Pulmonary artery endothelial cell (primary cell): ENCODE results near the gene NFATC3. TPM values are rescaled to one million over a fixed set of nuclear protein-coding genes. Genes with fewer than 3 reads are reported as not detected.

Source experiments
- DNase-seq: peaks from one replicate; pipeline ENCODE4 v3.0.0-alpha.2; 2011; ENCODE audit warnings: low read depth, low spot score
- total RNA-seq: library from RNA; depleted of rRNA; stranded (reverse); fragments of >200 nt; gene quantifications from 2 replicates; pipeline ENCODE4 v1.2.3, GENCODE V29; 2014

Gene NFATC3
- total RNA-seq, 1 donor from 2014 or later: 11.0 TPM

DNA sequence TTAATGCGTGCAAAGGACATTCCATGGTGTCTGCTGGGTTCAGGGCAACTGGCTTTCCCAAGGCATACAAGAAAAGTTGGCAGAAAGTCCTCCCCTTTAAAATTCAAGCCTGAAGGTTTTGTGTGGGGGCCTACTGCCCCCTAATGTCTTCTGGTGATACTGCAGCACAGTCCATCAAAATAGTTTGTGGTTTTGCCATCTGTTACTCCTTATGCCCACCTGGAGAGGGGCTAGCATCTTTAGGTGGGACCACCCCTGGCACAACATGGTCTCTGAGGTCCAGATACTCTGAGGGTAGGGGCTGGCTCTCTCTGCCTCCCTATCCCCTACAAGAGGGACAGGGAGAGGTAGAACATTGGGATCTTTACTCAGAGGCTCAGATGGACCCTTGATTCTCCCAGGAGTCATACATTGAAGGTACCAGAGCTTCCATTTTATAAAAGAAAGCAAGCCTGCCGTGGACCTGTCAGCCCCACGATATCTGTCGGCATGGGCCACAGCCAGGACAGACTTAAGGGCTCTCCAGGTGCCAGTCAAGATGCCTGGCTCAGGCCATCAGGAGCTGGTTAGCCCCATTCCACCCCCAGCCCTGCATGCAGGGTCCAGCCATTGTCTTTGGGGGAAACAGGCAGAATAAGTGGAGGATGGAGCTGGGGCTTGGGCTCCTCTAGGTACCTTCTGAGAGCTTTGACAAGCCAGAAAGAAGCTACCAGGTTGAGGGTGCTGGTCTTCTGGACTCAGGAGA is 144.4 kb downstream of the NFATC3 start:
- no peak for DNase-seq

GRCh38 chr16:68230176-68230571 is 145.0 kb downstream of the NFATC3 start:
- no peak for DNase-seq

- DNase-seq: no peak
These were observed 145.8 kb downstream of the NFATC3 start for GRCh38 chr16:68230956-68231355.

- no peak for DNase-seq
These were observed 146.4 kb downstream of the NFATC3 start for GRCh38 chr16:68231384-68232136.

- DNase-seq: no peak
These were observed 147.2 kb downstream of the NFATC3 start for GRCh38 chr16:68232335-68232734.

GRCh38 chr16:68233085-68233834 is 148.1 kb downstream of the NFATC3 start:
- DNase-seq: no peak

- DNase-seq: no peak
These were observed 148.6 kb downstream of the NFATC3 start for GRCh38 chr16:68233835-68234187.

DNA sequence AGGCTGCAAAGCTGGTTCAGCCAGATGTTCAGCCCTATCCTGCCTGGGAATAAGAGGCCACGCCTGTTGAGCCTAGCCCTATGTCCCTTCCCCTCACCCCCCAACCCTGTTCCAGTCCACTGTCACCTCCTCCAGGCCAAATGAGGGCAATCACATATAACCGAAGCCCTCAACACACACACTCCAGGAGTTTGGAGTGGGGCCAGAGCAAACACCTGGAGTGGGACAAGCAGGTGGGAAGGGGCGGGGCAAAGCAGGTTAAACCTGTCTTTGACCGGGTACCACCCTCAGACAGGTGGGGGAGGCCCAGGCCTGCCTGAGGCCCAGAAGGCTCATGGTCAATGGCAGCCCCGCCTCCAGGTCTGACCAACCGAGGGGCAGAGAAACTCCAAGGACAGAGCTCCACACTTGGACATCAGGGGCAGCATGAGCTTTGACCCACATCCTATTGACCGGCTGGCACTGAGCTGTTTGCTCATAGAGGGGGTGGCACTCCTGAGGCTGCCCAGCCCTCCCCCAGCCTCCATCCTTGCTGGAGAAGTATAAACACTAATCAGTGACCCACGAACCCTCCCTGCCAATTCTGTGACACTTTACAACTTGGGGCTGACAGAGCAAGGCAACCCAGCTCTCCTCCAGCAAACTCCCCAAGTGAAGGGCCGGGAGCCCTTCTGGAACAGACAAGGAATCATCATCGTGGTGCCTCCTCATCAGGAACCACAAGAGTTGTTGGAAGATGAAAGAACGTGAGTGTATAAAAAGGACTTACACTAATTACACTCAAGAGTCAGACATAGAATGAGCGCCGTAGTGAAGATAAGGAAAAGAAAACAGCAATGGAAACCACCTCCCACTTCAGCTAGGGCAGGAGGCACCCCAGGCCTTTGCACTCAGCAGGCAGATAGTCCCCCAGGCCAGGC is 149.3 kb downstream of the NFATC3 start:
- DNase-seq: no peak

DNA sequence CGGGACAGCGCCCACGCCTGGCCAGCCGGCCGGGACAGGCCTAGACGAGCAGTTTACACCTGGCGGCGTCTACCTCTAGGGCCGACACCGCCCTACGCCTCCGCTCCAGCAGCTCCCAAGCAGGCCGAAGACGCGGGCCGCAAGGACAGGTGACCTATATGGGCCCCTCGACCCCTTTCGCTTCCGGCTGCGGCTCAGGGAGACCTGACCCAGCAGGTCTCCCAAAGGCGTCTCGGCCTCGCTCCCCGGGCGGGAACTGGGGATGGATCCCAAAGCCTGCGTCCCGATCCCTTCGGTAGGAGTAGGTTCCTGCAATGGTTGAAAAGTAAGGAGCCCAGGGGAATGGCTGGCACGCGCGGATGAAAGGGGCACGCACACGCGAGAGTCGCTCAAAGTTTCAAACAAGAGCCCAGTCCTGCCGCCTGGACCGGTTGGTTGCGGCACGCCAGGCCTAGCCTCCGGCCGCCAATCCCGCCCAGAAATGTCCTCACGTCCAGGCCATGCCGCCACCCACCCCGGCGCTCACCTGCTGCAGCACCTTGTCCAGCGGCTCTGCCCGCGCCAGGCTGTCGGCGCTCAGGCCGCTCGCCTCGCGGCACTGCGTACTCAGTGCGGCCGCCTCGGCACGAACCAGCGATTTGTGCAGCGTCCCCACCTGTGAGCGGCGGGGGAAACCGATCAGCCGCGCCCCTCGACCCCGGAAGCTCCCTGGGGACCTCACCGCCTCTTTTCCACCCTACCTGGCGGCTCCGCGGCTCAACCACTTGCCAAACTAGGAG is 150.1 kb downstream of the NFATC3 start:
- no peak for DNase-seq

- DNase-seq: no peak
These were observed 150.6 kb downstream of the NFATC3 start, which contains the start of gene ESRP2 for GRCh38 chr16:68235887-68236136. Gene ESRP2 (minus strand): TSS chr16:68236127. CDS start chr16:68236045, 82 bp downstream.

DNA sequence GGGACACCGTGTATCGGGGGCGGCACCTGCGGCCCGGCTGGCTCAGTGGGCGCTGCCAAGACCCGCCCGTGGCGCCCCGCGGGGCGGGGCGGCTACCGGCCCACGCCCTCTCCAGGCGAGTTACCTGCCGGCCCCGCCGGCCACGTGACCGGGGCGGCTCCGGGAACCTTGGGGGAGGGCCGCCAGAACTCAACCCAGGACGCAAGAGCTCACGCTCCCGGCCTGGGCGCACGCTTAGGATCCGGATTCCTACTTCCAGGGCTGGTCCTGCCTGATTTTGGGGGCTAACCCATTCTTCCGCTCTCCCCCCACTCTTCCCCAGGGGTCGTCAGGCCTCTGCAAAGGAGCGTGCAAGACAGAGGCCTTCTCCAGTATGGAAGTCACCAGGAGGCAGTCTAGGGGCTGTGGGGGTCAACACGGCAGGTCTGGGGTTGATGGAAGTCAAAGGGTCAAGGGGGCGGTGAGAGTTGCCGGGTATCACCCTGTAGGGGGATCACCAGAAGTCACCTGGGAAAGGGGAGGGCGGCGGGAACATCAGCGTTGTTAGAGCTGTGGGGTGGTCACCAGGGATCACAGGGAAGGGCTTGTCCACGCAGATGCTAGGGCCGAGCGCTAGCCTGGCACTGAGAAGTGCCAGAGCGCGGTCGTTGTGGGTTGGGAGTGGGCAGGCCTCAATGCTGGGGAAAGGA is 151.1 kb downstream of the NFATC3 start:
- DNase-seq: no peak

DNA sequence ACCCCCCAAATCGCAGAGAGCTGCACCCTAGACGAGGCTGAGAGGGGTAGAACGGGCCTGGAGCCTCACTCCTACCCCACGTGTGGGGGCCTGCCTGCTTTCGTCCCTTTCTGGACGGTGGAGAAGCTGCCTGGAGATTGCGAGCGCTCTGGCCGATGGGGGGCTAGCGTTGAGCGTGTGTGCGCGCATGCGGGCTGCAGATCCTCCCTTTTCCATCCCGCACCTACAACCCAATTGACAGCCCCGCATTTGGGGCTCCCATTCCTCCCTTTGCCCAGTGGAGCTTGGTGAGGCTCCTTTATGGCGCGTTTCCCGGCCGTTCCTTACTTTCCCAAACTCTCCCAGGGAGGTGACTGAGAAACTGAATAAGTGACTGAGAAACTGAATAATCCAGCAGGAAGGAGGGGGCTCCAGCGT is 151.7 kb downstream of the NFATC3 start:
- no peak for DNase-seq

- peak; percentile 89 for DNase-seq
These were observed 152.3 kb downstream of the NFATC3 start for GRCh38 chr16:68237243-68238028.

DNA sequence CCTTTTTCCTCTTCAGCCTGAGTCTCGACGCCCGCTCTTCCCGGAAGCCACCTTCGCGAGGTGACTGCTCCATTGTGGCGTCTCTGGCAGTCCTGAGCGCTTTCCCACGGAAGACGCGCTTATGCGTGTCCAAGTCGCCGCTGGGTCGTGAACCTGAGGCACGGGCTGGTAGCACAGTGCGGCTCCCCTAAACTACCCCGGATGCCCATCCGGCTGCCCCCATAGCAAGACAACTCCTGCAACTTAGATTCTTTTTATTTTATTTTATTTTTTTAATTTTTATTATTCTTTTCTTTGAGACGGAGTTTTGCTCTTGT is 152.8 kb downstream of the NFATC3 start:
- DNase-seq: no peak

DNA sequence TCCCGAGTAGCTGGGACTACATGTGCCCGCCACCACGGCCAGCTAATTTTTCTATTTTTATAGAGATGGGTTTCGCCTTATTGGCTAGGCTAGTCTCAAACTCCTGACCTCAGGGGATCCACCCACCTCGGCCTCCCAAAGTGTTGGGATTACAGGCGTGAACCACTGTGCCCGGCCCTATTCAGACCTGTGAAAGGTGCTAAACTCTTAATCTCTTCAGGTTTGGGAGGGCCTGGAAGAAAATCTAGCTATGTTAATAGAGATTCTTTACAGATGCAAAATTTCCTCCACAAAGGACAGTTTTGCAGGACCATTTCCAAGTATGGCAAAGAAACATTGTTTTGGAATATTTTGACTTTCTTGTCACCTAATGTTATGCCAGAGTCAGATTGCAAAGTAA is 156.9 kb downstream of the NFATC3 start:
- no peak for DNase-seq

GRCh38 chr16:68242926-68243858 is 158.0 kb downstream of the NFATC3 start:
- no peak for DNase-seq

DNA sequence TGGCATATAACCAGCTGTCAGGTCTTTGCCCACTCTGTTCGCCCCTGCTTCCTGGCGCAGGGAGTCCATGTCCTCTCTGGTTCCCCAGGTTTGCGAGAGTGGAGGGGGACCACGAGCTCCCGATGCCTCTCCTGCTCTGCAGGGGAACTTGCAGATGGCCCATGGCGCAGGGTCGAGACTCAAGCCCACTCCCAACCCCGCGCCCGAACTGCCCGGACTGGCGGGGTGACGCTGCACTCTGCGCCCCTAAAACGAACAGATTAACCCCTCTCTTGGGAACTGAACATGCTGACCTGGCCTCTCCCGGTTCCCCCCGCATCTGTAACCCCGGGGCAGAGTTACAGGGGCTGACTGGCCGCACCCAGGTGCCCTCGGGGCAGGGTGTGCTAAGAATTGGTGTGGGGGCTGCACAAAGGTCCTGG is 159.3 kb downstream of the NFATC3 start:
- DNase-seq: no peak
